HUES64 (cell line): Measurements from ENCODE around the gene ABHD12B.

Source experiments
- H3K27ac ChIP-seq: 2 replicates; pipeline ENCODE4 v1.7.0; 2013; ENCODE audit warnings: low read depth, low read length, inconsistent platforms
- H3K27me3 ChIP-seq: 2 replicates; pipeline ENCODE4 v1.6.1; 2013; ENCODE audit warnings: mild to moderate bottlenecking, low read length; ENCODE audit not compliant: insufficient read depth
- H3K36me3 ChIP-seq: 2 replicates; pipeline ENCODE4 v1.6.1; 2013; ENCODE audit warnings: mild to moderate bottlenecking, low read length; ENCODE audit not compliant: insufficient read depth
- H3K4me1 ChIP-seq: 2 replicates; pipeline ENCODE4 v1.6.1; 2013; ENCODE audit warnings: mild to moderate bottlenecking, low read length, moderate library complexity; ENCODE audit not compliant: insufficient read depth
- H3K4me3 ChIP-seq: 2 replicates; pipeline ENCODE4 v1.5.1; 2013; ENCODE audit warnings: mild to moderate bottlenecking, low read length, moderate library complexity
- H3K9ac ChIP-seq: 2 replicates; pipeline ENCODE4 v1.6.1; 2013; ENCODE audit warnings: mild to moderate bottlenecking, low read depth, low read length
- H3K9me3 ChIP-seq: 2 replicates; pipeline ENCODE4 v1.6.1; 2013; ENCODE audit warnings: low read depth, low read length; ENCODE audit not compliant: insufficient read depth
- WGBS: fragments of 150-250, 120-280 bp; methylation state at CpG from one replicate; pipeline ENCODE4 v1.1.7; 2013; ENCODE audit warnings: missing lambda C conversion rate; 5-methylcytosine and 5-hydroxymethylcytosine counted together

Gene ABHD12B

DNA sequence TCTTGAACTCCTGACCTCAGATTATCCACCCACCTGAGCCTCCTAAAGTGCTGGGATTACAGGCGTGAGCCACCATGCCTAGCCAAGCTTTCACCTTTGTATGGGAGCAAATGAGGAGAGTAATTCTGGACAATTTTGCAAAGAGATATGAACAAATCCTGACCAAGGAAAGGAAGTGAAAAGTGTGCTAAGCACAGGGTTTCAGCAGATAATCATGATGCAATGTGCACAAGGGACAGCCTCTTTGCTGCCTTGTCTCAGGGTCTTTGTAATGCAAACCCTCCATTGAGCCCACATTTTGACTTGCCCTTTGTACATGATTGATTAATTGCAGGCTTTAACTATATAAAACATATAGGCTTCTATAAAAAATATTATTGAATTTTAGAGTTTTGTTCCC is 81.6 kb downstream of the ABHD12B start:
- no peak overlapping the region for H3K27ac ChIP-seq
- H3K4me3 ChIP-seq, result no peak overlapping the region
- H3K4me1 ChIP-seq, result peaks cover 5% of the 10 kb centered on the region; the same call in 1 of the 2 replicates
- WGBS, result 89% methylated on average over 1 of the region's 1 CpG
- H3K9me3 ChIP-seq, result no peaks in the 10 kb centered on the region
- no peak overlapping the region for H3K9ac ChIP-seq
- no peaks in the 10 kb centered on the region for H3K27me3 ChIP-seq
- no peaks in the 10 kb centered on the region for H3K36me3 ChIP-seq
